COLO668 (cell line): ENCODE measurements around the gene TEX51.

Source experiments
- DNase-seq: peaks from one replicate; lab custom pipeline; 2025; ENCODE audit not compliant: unreplicated experiment; lab: John Stamatoyannopoulos, UW

TEX51 gene

DNA sequence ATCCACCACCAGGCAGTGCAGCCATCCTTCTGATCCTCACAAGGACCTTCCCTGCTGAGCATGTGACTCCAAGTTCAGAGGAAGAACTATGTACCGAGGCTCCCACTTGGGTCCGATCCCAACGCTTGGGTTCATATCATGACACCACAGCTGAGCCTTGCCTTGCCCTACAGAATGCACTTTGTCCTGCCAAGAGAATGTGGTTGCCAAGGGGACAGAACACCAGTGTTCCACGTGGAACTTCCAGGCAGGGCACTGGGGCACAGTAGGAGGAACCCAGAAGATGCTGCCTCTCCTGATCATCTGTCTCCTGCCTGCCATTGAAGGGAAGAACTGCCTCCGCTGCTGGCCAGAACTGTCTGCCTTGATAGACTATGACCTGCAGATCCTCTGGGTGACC, at the start of gene TEX51:
TEX51 (plus strand) TSS at position 255 of the 400 bp plus-strand sequence; CDS start at position 284, 29 bp downstream.
- DNase-seq, result no peak

GRCh38 chr2:126849054-126849453, 49.6 kb upstream of the TEX51 start:
- no peak for DNase-seq

GRCh38 chr2:126849486-126849885, 49.2 kb upstream of the TEX51 start:
- no peak for DNase-seq

DNA sequence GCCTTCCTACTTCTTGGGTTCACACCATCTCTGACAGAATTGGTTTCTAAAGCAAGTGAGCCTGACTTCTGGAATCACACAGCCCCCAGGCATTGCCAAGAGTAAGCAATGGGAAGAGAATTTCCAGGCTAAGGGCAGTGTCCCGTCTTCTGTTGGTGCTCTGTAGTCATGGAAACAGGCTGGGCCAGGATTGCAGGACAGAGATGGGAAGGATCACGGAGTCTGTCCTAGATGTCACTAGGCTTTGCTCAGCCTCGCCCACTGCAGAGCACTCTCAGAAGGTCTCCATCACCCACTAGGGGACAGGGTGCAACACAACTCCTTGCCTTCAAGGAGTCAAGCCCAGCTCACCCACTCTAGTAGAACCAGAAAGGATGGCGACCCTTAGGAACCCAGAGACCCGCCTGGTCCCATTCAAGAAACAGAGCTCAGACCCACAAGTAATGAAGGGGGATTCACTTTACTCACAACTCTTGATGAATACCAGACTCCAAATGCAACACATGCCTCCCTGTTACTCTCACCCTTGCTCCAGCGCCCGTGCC, 48.6 kb upstream of the TEX51 start:
- no peak for DNase-seq

GRCh38 chr2:126850940-126851339, 47.8 kb upstream of the TEX51 start:
- DNase-seq, result peak; percentile 30

DNA sequence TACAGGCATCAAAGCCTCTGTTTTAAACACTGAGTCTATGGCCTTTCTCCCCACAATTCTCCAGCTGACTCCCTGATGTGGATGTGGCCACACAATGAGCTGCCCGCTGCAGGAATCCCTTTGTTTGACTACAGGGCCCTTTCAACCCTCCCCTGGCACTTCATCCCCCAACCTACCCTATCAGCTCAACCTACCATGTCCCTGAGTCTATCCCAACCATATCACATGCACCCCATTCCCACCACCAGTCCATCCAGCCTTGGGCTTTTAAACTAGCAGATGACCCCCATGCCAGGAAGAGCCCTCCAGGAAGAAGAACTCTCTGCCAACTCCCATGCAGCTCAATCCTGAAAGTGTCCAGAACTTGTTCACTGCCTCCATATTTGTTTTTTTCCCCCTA, 46.9 kb upstream of the TEX51 start:
- DNase-seq, result no peak

GRCh38 chr2:126852361-126852760, 46.3 kb upstream of the TEX51 start:
- no peak for DNase-seq

DNA sequence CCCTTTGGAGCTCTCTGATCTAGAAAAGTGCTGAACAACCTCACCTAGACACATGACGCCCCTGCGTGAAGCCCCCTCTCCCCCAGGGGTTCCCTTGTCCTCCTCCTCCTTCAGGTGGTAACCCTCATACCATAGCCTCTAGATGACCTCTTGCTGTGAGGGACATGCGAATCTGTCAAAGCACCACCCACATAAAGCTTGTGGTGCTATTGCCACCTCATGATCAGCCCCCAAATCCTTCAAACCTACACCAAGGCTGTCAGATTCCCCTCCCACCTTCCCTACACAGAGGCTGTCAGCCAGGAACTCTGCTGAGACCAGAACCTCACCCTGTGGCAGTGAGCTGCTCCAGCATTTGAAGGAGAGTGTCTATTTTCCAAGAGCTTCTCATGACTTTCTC, 43.1 kb upstream of the TEX51 start:
- DNase-seq, result no peak

DNA sequence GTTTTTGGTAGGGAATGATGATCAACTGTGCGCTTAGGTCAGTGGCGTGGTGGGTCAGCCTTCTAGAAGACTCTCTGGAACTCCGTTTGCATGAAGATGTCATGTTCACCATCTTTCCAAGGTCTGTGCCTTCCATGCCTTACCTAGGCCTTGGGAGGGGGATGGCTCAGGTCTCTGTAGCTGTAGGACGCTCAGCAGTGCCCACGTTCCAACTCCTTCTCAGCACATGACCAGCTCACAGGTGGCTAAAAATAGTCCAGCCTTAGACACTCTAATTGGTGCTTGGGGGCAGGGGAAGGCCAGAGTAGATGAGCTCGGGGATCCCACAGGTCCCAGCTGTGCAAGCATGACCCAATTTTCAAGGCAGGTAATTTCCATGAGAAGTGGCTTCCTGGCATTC, 42.3 kb upstream of the TEX51 start:
- DNase-seq, result no peak

GRCh38 chr2:126857502-126857901, 41.2 kb upstream of the TEX51 start:
- no peak for DNase-seq

- DNase-seq, result no peak
Measured at GRCh38 chr2:126858013-126858412, 40.7 kb upstream of the TEX51 start.

DNA sequence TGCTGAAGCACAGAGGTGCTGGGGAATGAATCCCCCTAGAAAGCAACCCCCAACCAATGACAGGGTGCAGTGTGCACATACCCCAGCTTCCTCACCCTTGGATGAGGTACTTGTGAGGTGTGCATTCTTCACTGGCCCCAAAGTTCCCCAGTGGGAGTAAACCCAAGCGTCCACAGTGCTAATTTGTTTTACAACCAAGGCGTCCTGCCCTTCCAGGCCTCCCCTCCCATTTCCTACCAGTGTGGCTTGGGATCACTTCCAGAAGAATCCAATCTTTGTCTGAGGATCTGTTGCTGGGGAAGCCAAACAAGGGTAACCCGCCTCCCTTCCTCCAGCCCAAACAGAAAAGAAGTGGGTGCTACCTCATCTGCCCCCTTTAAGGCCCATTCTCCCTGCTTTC, 40.3 kb upstream of the TEX51 start:
- DNase-seq, result no peak

DNA sequence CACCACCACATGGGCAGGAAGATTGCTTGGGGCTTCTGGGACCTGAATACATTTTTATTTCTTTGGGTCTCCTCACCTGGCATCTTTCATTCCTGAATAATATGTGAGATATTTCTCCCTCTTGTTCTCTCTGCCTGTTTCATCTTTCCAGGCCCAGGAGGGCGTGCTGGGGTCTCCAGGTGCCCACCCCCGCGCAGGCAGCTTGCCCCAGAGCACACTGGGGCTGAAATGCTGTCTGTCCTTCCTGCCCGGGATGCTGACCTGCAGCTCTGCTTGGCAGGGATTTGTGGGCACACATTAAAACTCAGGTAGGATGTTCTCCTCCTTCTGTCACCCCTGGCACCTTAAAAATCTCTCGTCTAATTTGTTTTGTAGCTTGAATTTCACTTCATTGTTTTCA, 39.7 kb upstream of the TEX51 start:
- DNase-seq, result no peak

DNA sequence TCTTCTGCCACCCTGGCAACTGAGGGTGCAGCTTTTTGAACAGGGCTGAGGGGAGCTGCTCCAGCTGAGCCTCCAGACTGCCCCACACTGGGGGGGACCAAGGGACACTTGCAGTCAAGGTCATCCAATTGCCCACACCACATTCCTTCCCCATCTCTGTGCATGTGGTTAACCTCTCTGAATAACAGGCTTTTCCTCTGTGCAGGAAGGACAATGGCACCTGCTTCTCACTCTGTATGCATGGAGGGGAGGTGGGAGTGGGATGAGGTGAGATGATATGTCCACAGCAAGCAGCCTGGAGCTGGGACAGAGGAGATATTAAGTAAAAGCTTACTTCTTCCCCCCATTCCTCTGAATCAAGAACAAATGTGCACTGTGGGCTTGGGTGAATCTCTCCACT, 39.1 kb upstream of the TEX51 start:
- no peak for DNase-seq

DNA sequence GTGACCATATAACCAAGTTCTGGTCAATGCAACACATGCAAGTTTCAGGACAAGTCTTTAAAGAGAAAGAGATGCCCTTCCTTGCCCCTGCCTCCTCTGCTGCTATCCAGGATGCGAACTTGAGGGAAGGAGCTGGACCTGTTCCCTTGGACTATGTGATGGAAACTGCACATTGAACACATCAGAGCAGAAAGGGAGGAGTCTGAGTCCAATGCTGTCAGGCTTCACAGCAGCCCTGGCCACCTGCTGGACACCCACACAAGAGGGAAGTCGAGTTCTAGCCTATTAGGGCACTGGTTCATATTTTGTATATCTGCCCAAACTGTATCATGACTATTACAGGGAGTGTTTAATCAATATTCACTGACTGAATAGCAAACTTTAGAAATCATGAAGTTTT, 38.3 kb upstream of the TEX51 start:
- no peak for DNase-seq

GRCh38 chr2:126862730-126863129, 36.0 kb upstream of the TEX51 start:
- DNase-seq, result no peak

GRCh38 chr2:126863336-126864015, 35.2 kb upstream of the TEX51 start:
- no peak for DNase-seq

DNA sequence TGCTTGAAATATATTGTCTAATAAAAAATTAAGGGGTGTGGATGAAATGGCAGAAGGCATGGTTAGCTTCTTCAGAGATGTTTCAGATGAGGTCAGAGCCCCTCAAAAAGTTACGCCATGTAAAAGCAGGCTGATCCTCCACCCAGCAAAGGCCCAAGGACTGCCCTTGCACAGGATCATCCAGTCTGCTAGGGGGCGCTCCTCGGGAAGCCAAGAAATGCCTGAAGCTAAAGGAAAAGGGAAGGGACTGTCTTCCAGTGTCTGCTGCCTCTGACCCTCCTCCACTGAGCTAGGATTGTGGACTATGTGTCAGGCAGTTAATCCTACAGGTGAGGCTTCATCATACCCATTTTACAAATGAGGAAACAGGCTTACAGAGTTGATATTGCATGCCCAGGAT, 33.8 kb upstream of the TEX51 start:
- no peak for DNase-seq

DNA sequence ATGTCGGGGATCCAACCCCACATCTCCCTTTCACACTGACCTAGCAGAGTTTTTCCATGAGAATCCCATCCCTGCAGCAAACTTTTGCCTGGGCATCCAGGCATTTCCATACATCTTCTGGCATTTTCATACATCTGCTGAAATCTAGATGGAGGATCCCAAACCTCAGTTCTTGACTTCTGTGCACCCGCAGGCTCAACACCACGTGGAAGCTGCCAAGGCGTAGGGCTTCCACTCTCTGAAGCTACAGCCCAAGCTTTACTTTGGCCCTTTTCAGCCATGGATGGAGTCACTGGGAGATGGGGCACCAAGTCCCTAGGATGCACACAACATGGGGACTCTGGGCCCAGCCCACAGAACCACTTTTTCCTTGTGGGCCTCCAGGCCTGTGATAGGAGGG, 32.2 kb upstream of the TEX51 start:
- DNase-seq, result no peak

DNA sequence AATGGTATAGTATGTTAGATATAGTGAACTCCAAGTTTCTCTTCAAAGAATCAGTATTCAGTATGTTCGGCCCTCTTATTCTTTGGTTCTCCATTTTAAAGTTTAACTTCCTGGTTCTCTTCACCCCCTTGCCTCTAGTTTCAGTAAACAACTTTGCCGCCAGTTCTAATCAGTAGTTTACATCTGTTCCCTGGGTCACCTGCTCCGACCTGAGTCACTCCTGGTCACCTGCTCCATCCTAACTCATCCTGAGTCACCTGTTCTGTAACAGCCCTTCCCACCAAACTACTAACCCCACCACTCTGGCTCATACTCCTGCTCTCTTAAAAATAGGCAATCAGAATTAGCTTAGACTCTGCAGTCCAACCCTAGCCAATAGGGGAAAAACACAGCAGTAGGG, 23.7 kb upstream of the TEX51 start:
- no peak for DNase-seq

GRCh38 chr2:126876631-126877030, 22.1 kb upstream of the TEX51 start:
- no peak for DNase-seq

GRCh38 chr2:126877041-126877440, 21.6 kb upstream of the TEX51 start:
- DNase-seq, result no peak

DNA sequence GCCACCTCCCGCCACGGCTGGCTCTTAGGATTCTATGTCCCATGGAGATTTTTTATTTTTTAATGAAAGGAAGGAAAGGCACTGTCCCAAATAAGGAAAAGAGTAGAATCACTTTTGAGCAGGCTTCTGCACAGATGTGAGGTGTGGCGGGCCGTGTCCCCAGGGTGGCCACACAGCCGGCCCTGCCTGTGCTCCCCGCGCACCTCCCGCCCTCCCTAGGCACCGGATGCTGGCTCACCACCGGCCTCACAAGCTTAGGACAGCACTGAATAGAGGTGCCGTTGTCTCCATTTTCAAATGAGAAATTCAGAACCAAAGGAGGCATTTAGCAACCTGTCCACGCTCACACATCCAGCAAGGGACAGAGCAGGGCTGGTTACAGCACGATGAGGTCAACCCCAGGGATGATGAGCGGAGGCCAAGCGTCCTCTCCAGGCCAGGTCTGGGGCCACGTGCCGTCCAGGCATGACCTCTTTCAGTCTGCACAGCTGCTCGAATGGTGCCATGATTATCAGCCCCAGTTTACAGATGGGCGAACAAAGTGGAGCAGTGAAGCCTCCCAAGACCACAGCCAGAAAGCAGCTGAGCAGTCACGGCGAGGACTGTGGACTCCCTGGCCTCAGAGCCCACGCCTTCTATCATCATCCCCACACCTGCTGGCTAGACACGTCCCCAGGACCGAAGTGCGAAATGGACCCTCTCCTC, 20.7 kb upstream of the TEX51 start:
- DNase-seq, result no peak
